Coronary artery (tissue), 2 donors: ENCODE measurements around the gene IFI27.
"Not testable (repeated sequence)": the region's sequence is repeated elsewhere in the genome, so short reads cannot be mapped to it uniquely, and the experiment has no call there.

Source experiments
- DNase-seq: peaks from one replicate; pipeline ENCODE4 v3.0.0-alpha.2; 2017; ENCODE audit warnings: low spot score
- H3K27ac ChIP-seq, 2 donors: fragments of 200-600 bp; sonication (generic); one replicate each; pipeline ENCODE4 v1.5.1; 2016 to 2019
- H3K4me3 ChIP-seq: fragments of 200-600 bp; sonication (generic); 2 replicates; pipeline ENCODE4 v1.5.1; 2016; ENCODE audit warnings: mild to moderate bottlenecking, moderate library complexity
- CTCF ChIP-seq: fragments of 200-600 bp; sonication (generic); IDR thresholded peaks from one replicate; pipeline ENCODE4 v1.5.1; 2019; ENCODE audit warnings: antibody characterized with exemption

The IFI27 gene

DNA sequence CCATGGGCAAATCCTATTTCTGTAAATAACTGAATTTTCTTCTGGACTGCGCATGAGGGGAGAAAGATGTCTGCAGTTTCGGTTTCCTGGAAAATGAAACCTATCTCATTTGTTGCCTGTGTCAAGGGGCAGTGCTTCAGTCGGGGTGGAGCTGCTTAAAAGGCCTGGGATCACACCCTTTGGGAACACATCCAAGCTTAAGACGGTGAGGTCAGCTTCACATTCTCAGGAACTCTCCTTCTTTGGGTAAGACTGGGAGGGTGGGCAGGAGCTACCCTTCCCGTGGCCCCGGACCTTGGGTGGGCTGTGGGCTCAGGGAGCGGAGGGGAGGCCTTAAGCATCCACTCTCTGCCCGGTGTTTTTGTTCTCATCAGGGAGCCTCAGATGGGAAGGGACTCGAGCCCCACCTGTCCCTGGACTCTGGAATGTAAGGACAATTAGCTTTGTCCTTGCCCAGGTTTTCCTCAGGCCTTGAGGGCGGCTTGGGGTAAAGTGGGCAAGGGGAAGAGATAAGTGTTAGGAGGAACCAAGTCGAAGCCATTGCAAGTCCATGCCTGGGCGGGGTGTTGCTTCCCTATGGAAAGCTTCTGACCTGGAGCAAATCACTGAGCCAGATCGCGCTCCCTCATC is at the start of gene IFI27:
IFI27 (plus strand) TSS at position 185 of the 630 bp plus-strand sequence.
- peak; percentile 74 for DNase-seq
- Histone ChIP-seq H3K4me3 (peak within 1 kb of the TSS; percentile 62), H3K27ac (peak within 1 kb of the TSS; percentile 33 to 81)
- TF ChIP-seq CTCF, result no peak

DNA sequence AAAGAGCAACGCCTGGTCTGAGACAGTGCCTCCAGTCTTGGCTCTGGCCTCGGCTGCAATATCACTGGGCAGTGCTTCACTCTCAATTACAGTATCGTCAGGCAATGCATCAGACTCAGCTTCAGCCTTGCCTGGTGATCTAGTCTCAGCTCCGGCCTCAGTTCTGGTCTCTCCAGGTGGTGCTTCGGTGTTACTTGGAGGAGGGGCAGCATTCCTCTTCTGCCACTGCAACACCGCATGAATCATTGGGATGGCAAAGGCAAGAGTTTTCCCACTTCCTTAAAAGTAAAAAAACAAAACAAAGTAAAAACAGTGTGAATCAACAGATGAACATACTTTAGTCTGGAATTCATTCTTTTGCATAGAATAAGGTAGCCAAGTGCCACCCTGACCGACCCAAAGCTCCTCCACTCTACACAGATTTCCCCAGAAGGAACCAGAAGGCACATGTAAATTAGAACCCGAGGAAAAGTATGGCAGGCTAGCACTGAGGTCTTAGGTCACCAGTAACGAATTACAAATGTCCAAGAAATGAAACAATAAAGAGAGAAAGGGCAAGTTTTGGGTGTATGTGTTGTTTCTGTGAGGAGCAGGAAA is 48.1 kb upstream of the IFI27 start:
- Histone ChIP-seq H3K27ac (no peak overlapping the region), H3K4me3 (no peak overlapping the region)
- no peak for TF ChIP-seq CTCF
- DNase-seq, result no peak

- no peak for DNase-seq
- Histone ChIP-seq H3K27ac (no peak overlapping the region), H3K4me3 (peak overlapping the region; percentile 2)
- no peak for TF ChIP-seq CTCF
Observed at GRCh38 chr14:94066089-94066676, 44.4 kb upstream of the IFI27 start.

DNA sequence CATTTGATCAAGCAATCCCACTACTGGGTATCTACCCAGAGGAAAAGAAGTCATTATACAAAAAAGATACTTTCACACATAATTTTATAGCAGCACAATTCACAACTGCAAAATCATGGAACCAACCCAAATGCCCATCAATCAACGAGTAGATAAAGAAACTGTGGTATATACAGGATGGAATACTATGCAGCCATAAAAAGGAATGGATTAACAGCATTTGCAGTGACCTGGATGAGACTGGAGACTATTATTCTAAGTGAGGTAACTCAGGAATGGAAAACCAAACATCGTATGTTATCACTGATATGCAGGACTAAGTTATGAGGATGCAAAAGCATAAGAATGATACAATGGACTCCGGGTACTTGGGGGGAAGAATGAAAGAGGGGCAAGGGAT is 38.5 kb upstream of the IFI27 start:
- H3K27ac ChIP-seq, DNase-seq, H3K4me3 ChIP-seq: not testable (repeated sequence)

DNA sequence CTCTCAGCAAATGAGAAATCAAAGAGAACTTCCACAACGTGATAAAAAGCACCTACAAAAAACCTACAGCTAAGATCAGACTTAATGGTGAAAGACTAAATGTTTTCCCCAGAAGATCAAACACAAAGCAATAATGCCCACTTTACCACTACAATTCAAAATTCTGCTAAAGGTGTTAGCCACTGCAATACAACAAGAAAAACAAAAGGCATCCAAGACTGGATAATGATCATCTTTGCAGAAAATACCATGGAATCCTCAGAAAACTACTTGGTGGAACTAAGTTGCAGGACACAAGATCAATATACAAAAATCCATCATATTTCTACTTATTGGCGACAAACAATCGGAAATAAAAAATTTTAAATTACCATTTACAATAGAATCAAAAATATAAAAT is 36.0 kb upstream of the IFI27 start:
- no peak for DNase-seq
- no peak for TF ChIP-seq CTCF
- Histone ChIP-seq H3K27ac (no peak overlapping the region), H3K4me3 (no peak overlapping the region)

GRCh38 chr14:94075008-94075407 is 35.5 kb upstream of the IFI27 start:
- DNase-seq, result no peak
- no peak overlapping the region for H3K4me3 ChIP-seq
- TF ChIP-seq CTCF, result no peak
- no peak overlapping the region for H3K27ac ChIP-seq

GRCh38 chr14:94077111-94077821 is 33.3 kb upstream of the IFI27 start:
- Histone ChIP-seq H3K27ac (no peak overlapping the region), H3K4me3 (peak overlapping the region; percentile 87)
- TF ChIP-seq CTCF, result no peak
- DNase-seq, result no peak
